Common myeloid progenitor, CD34-positive (primary cell): ENCODE measurements around the gene ENPP1.
"Not testable (repeated sequence)": the region's sequence is repeated elsewhere in the genome, so short reads cannot be mapped to it uniquely, and the experiment has no call there.

Experiments used
- CTCF ChIA-PET: fragments of 350-600 bp; sonication (Branson Sonifier 250); formaldehyde crosslinking; loops from one replicate; lab custom pipeline; 2021; ENCODE audit warnings: antibody characterized with exemption; lab: Charles Lee
- POLR2A ChIA-PET: fragments of 350-600 bp; sonication (Branson Sonifier 250); formaldehyde crosslinking; loops from one replicate; lab custom pipeline; 2021; ENCODE audit warnings: antibody characterized with exemption; lab: Charles Lee
- DNase-seq, 3 donors: peaks; one replicate each; pipeline versions ENCODE4 v3.0.0 to v3.0.0-alpha.2; 2013
- H3K27ac ChIP-seq, 2 experiments: 1 replicate in 1 of 2; 2 replicates in 1 of 2; pipeline ENCODE4 v1.7.0; 2013; ENCODE audit warnings: inconsistent platforms in 2 of 2, low read length in 2 of 2, mild to moderate bottlenecking in 2 of 2, low read depth in 1 of 2, moderate library complexity in 1 of 2; ENCODE audit not compliant: severe bottlenecking in 2 of 2, insufficient read depth in 1 of 2, poor library complexity in 1 of 2
- H3K27me3 ChIP-seq, 5 experiments: replicated peaks in 2 of 5; 1 replicate in 3 of 5; 2 replicates in 2 of 5; pipeline versions ENCODE4 v1.6.1 to v1.7.0; 2013; ENCODE audit warnings: low read length in 4 of 5, mild to moderate bottlenecking in 2 of 5, moderate library complexity in 2 of 5, inconsistent platforms in 1 of 5; ENCODE audit not compliant: insufficient read depth in 5 of 5, control insufficient read depth in 4 of 5
- H3K36me3 ChIP-seq, 4 experiments: 1 replicate in 2 of 4; 2 replicates in 2 of 4; pipeline versions ENCODE4 v1.6.1 to v1.7.0; 2013; ENCODE audit warnings: low read length in 3 of 4, control low read depth in 1 of 4, mild to moderate bottlenecking in 1 of 4; ENCODE audit not compliant: control insufficient read depth in 4 of 4, insufficient read depth in 4 of 4
- H3K4me1 ChIP-seq, 4 experiments: 1 replicate in 3 of 4; 2 replicates in 1 of 4; pipeline versions ENCODE4 v1.6.1 to v1.7.1; 2013; ENCODE audit warnings: low read length in 3 of 4, mild to moderate bottlenecking in 3 of 4, control low read depth in 1 of 4, inconsistent platforms in 1 of 4, moderate library complexity in 1 of 4; ENCODE audit not compliant: control insufficient read depth in 4 of 4, insufficient read depth in 4 of 4; ENCODE audit errors: control extremely low read depth in 1 of 4
- H3K4me3 ChIP-seq, 7 experiments: 1 replicate in 4 of 7; 2 replicates in 3 of 7; pipeline versions ENCODE4 v1.5.1 to v1.7.0; 2013; ENCODE audit warnings: mild to moderate bottlenecking in 7 of 7, low read length in 6 of 7, moderate library complexity in 6 of 7, inconsistent platforms in 2 of 7, low read depth in 2 of 7, control low read depth in 1 of 7; ENCODE audit not compliant: insufficient read depth in 4 of 7, control insufficient read depth in 1 of 7; ENCODE audit errors: extremely low read depth in 1 of 7
- H3K9me3 ChIP-seq, 5 experiments: 1 replicate in 4 of 5; 2 replicates in 1 of 5; pipeline versions ENCODE4 v1.6.1 to v1.7.1; 2013; ENCODE audit warnings: low read length in 4 of 5, mild to moderate bottlenecking in 2 of 5, inconsistent platforms in 1 of 5, low read depth in 1 of 5, moderate library complexity in 1 of 5; ENCODE audit not compliant: control insufficient read depth in 4 of 5, insufficient read depth in 2 of 5; ENCODE audit errors: control extremely low read depth in 1 of 5
- WGBS: methylation state at CpG from one replicate; pipeline ENCODE4 v1.1.5; 2013; ENCODE audit not compliant: insufficient coverage; 5-methylcytosine and 5-hydroxymethylcytosine counted together

The ENPP1 gene

DNA sequence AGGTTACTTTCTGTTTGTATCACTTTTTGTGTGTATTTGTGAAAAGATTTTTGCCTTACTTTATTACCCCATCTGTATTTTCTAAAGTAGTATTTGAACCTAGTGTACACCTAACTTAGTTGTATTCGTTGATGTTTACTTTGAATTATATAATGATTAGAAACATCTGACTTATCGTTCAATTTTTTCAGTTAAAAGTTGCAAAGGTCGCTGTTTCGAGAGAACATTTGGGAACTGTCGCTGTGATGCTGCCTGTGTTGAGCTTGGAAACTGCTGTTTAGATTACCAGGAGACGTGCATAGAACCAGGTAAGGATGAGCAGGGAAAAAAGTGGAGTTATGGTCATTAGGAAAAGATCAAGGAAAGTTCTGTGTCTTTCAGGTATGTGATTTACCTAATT, 42.0 kb downstream of the ENPP1 start:
- ChIA-PET CTCF (interaction anchor here (1.6 kb wide), 1 partner anchor 60 kb away, joined by 4 read pairs; no protein-coding TSS in a partner anchor), POLR2A (no interaction called here)
- Histone ChIP-seq H3K4me1 (no peaks in the 10 kb centered on the region), H3K27ac (no peak overlapping the region), H3K36me3 (no peaks in the 10 kb centered on the region), H3K9me3 (no peaks in the 10 kb centered on the region), H3K27me3 (peaks cover 0 to 4% (median 2%) of the 10 kb centered on the region in 5 experiments), H3K4me3 (no peak overlapping the region)
- no peak for DNase-seq
- WGBS = 94% methylated on average over 4 of the region's 6 CpGs

DNA sequence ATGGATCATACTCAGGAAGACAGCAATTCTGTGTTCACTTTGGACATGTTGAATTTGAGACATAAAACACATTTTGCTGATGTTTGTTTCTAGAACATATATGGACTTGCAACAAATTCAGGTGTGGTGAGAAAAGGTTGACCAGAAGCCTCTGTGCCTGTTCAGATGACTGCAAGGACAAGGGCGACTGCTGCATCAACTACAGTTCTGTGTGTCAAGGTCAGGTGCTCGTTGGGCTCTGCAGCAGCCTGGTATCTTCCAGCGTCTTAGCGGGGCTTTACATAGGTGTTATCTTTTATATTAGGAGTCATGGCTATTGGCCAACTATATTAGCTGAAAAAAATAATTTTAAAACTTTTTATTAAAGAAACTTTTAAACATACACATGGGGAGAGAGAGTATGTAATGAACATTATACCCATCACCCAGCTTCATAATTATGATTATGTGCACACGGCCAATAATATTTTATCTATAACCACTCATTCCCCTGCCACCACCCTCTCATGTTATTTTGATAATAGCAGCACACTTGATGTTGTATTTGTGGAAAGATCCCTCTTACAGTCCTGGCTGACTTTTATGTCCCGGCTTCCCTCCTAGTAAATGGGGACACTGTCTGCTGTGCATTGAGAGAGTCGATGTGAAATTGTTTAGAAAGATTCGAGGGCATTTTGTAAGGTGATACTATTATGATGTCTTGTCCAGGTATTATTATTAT, 43.4 kb downstream of the ENPP1 start:
- DNase-seq = no peak
- Histone ChIP-seq H3K36me3 (no peaks in the 10 kb centered on the region), H3K27me3 (peaks cover 0 to 4% (median under 1%) of the 10 kb centered on the region in 5 experiments), H3K4me3 (no peak overlapping the region), H3K4me1 (no peaks in the 10 kb centered on the region), H3K27ac (no peak overlapping the region), H3K9me3 (no peaks in the 10 kb centered on the region)
- POLR2A ChIA-PET = no interaction called here
- 94% methylated on average over 4 of the region's 8 CpGs for WGBS
- CTCF ChIA-PET = interaction anchor here (1.6 kb wide), 1 partner anchor 59 kb away, joined by 4 read pairs; no protein-coding TSS in a partner anchor

DNA sequence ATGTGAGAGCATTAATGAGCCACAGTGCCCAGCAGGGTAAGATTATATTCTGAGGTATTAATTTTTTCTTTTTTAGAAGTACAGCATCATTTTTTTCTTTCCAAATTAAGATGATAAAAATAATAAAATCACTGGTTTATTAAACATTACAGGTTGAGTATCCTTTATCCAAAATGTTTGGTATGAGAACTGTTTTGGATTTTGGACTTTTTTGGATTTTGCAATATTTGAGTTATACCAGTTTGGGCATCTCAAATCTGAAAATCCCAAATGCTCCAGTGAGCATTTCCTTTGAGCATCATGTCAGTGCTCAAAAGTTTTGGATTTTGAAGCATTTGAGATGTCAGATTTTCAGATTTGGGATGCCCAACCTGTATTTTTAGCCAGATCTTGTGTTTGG, 44.4 kb downstream of the ENPP1 start:
- ChIA-PET POLR2A (no interaction called here), CTCF (no interaction called here)
- peaks cover 0 to 4% (median 0%) of the 10 kb centered on the region in 5 experiments for H3K27me3 ChIP-seq
- no peaks in the 10 kb centered on the region for H3K9me3 ChIP-seq
- H3K4me1 ChIP-seq = no peaks in the 10 kb centered on the region
- no peak for DNase-seq
- H3K4me3 ChIP-seq = no peak overlapping the region
- no peak overlapping the region for H3K27ac ChIP-seq
- H3K36me3 ChIP-seq = no peaks in the 10 kb centered on the region

DNA sequence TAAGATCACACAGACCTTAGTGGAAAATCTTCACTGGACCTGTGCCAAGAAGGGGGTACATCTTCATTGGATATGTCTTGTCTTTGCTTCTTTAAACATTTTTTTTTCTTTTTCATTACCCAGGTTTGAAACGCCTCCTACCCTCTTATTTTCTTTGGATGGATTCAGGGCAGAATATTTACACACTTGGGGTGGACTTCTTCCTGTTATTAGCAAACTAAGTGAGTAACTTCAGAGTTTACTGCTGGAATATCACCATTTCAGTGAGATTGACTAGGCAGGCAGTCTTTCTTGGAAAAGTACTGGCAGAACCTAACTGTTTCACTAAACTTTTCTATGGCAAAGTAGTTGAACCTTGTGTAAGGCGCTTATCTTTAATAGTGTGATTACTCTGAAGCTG, 47.0 kb downstream of the ENPP1 start:
- H3K4me3 ChIP-seq = no peak overlapping the region
- CTCF ChIA-PET = no interaction called here
- H3K36me3 ChIP-seq = no peaks in the 10 kb centered on the region
- H3K9me3 ChIP-seq = no peaks in the 10 kb centered on the region
- no peak for DNase-seq
- no peak overlapping the region for H3K27ac ChIP-seq
- POLR2A ChIA-PET = no interaction called here
- WGBS = no CpG with 5 or more reads among the region's 2 CpGs
- no peaks in the 10 kb centered on the region for H3K4me1 ChIP-seq
- H3K27me3 ChIP-seq = peaks cover 0 to 2% (median 0%) of the 10 kb centered on the region in 5 experiments

DNA sequence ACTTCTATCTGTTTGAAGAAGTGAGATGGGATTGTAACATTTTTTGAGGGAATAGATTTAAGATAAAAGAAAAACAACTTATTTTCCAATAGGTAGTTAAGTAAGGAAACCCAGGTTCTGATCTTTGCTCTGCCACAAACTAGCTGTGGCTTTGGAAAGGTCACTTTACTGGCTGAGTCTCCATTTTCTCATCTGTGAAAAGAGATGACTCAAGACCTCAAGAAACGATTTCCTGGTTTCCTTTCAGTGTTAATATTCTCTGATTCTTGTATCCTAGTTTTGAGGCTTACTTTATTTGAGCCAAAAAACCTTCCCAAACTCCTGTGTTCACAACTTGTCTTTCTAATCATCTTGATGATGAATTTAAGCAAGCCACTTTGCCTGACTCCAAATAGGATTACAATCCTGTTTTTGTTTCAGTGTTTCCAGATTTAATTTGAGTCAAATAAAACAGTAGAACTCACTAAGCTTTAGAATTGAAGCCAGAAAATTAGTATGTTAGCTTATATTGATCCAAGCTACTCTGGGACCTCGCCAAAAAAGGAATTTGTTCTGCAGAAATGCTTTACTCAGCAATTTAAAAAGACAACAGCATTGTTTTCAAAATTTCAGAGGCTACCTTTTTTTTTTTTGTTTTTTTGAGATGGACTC, 51.1 kb downstream of the ENPP1 start:
- WGBS = no CpG with 5 or more reads among the region's 2 CpGs
- H3K9me3 ChIP-seq = no peaks in the 10 kb centered on the region
- ChIA-PET POLR2A (interaction anchor here (0.7 kb wide), 1 partner anchor 11 kb away, joined by 6 read pairs; no protein-coding TSS in a partner anchor), CTCF (no interaction called here)
- peaks cover 0 to under 1% (median 0%) of the 10 kb centered on the region in 4 experiments for H3K4me1 ChIP-seq
- no peak overlapping the region for H3K27ac ChIP-seq
- H3K4me3 ChIP-seq = no peak overlapping the region
- no peak for DNase-seq
- H3K27me3 ChIP-seq = peaks cover 0 to 4% (median 0%) of the 10 kb centered on the region in 5 experiments
- H3K36me3 ChIP-seq = no peaks in the 10 kb centered on the region

DNA sequence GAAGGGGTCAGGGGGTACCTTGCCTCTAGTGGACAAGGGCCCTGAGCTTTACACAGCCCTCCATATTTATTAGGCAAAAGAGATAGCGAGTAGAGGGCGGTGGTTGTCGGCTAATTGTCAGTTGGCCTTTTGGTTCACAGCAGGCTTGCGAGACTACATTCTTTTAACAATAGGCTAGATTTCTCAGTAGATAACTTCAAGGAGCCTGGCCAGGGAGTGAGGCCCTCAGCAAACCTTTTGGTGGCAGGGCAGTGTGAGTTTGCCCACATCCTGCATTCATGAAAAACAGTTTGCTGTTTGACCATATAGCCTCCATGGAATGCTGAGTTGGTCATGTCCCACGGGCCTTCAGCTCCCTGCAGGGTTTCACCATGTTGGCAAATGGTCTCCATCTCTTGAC, 51.8 kb downstream of the ENPP1 start:
- DNase-seq, H3K27me3 ChIP-seq, POLR2A ChIA-PET, H3K27ac ChIP-seq, CTCF ChIA-PET, H3K4me3 ChIP-seq, H3K9me3 ChIP-seq, H3K36me3 ChIP-seq, H3K4me1 ChIP-seq: not testable (repeated sequence)
- 93% methylated on average over 5 of the region's 5 CpGs for WGBS

DNA sequence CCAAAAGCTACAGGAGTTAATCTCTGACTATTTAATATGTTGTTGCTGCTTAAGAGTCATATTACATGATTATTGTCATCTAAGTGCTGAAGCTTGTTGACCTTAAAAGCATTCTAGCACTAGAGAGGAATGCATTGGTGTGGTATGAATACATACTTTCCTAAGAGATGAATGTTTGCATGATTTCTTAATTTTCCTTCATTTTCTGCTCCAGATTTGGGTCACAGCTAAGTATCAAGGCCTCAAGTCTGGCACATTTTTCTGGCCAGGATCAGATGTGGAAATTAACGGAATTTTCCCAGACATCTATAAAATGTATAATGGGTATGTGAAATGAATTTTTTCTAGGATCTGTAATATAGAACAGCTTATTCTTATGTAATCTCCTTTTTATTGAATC, 53.6 kb downstream of the ENPP1 start:
- CTCF ChIA-PET = interaction anchor here (1.1 kb wide), 1 partner anchor 17 kb away, joined by 4 read pairs; no protein-coding TSS in a partner anchor
- no peaks in the 10 kb centered on the region for H3K9me3 ChIP-seq
- H3K4me1 ChIP-seq = peaks cover 0 to 4% (median 0%) of the 10 kb centered on the region in 4 experiments
- WGBS = no CpG with 5 or more reads among the region's 1 CpG
- no peak overlapping the region for H3K4me3 ChIP-seq
- POLR2A ChIA-PET = no interaction called here
- no peak for DNase-seq
- H3K27me3 ChIP-seq = peaks cover 0 to 4% (median 0%) of the 10 kb centered on the region in 5 experiments
- H3K27ac ChIP-seq = no peak overlapping the region
- no peaks in the 10 kb centered on the region for H3K36me3 ChIP-seq
